Astrocyte of the cerebellum (primary cell): ENCODE results near the gene TNFRSF19.

Experiments used
- DNase-seq: peaks from one replicate; pipeline ENCODE4 v3.0.0-alpha.2; 2011; ENCODE audit warnings: low read depth
- H3K4me3 ChIP-seq: 2 replicates; pipeline ENCODE4 v1.5.1; 2011; ENCODE audit warnings: mild to moderate bottlenecking, low read depth, low read length, moderate library complexity
- in situ Hi-C: cut with HindIII; loops from 2 replicates; pipeline ENCODE4 v1.10.0; 2017; ENCODE audit warnings: low sequenced_read_pairs
- TF ChIP-seq, protein P1 (sequence below): IDR thresholded peaks from 2 replicates; pipeline ENCODE4 v1.5.1; 2012; ENCODE audit warnings: low read length, low read depth, moderate library complexity, mild to moderate bottlenecking; ENCODE audit errors: missing control alignments

The TNFRSF19 gene

DNA sequence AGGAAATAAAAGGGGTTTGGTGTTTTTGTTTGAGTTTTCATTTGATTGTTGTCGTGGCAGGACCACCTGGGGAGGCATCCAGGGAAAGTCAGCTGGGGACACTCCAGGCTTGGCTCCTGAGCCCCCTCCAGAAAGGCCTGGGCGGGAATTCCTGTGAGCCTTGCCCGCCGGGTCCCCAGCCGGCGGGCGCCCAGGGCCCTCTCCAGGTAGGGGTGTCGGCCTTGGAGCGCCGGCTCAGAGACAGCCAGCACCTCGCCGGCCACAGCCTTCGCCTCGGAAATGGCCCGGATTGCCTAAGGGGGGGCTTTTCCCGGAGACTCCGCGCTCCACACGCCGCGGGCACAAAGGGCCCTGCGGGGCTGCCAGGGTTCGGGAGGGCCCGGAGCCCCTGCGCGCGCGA, 125.0 kb downstream of the TNFRSF19 start:
- in situ Hi-C loops = no loop called here
- DNase-seq = no peak
- TF ChIP-seq, protein P1, sequence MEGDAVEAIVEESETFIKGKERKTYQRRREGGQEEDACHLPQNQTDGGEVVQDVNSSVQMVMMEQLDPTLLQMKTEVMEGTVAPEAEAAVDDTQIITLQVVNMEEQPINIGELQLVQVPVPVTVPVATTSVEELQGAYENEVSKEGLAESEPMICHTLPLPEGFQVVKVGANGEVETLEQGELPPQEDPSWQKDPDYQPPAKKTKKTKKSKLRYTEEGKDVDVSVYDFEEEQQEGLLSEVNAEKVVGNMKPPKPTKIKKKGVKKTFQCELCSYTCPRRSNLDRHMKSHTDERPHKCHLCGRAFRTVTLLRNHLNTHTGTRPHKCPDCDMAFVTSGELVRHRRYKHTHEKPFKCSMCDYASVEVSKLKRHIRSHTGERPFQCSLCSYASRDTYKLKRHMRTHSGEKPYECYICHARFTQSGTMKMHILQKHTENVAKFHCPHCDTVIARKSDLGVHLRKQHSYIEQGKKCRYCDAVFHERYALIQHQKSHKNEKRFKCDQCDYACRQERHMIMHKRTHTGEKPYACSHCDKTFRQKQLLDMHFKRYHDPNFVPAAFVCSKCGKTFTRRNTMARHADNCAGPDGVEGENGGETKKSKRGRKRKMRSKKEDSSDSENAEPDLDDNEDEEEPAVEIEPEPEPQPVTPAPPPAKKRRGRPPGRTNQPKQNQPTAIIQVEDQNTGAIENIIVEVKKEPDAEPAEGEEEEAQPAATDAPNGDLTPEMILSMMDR = no peak
- no peak overlapping the region for H3K4me3 ChIP-seq

GRCh38 chr13:23695711-23696464, 125.7 kb downstream of the TNFRSF19 start:
- no peak for DNase-seq
- TF ChIP-seq, protein P1 = no peak

GRCh38 chr13:23696610-23697009, 126.4 kb downstream of the TNFRSF19 start:
- no peak overlapping the region for H3K4me3 ChIP-seq
- TF ChIP-seq, protein P1 = no peak
- in situ Hi-C loops = no loop called here
- DNase-seq = no peak

More at GRCh38 chr13:23695711-23696464, 125.7 kb downstream of the TNFRSF19 start:
- no peak overlapping the region for H3K4me3 ChIP-seq
- in situ Hi-C loops = no loop called here

- H3K4me3 ChIP-seq = no peak overlapping the region
- TF ChIP-seq, protein P1 = no peak
- in situ Hi-C loops = no loop called here
- DNase-seq = no peak
These were observed 127.6 kb downstream of the TNFRSF19 start for GRCh38 chr13:23697772-23698313.

GRCh38 chr13:23699271-23699670, 129.1 kb downstream of the TNFRSF19 start:
- in situ Hi-C loops = no loop called here
- DNase-seq = no peak
- TF ChIP-seq, protein P1 = no peak
- H3K4me3 ChIP-seq = no peak overlapping the region

GRCh38 chr13:23701186-23701585, 131.0 kb downstream of the TNFRSF19 start:
- no peak for DNase-seq
- in situ Hi-C loops = no loop called here
- no peak overlapping the region for H3K4me3 ChIP-seq
- TF ChIP-seq, protein P1 = no peak
